Measurements from ENCODE around the gene FAM13C.

Gene FAM13C

GRCh38 chr10:59381687-59382086 lies 19.3 kb upstream of the FAM13C start:
- DNase-seq (ENCODE audit: low read depth) = no peak
- no peak overlapping the region for H3K4me3 ChIP-seq (replicated peaks; ENCODE audit: low read depth, low read length)
- no peak for TF ChIP-seq CTCF (IDR thresholded peaks at IDR 0.05; ENCODE audit: low read length, missing control alignments)

GRCh38 chr10:59376846-59377245 lies 14.5 kb upstream of the FAM13C start:
- DNase-seq (ENCODE audit: low read depth) = no peak

GRCh38 chr10:59375990-59376389 lies 13.6 kb upstream of the FAM13C start:
- DNase-seq (ENCODE audit: low read depth) = peak; percentile 30
- TF ChIP-seq CTCF (IDR thresholded peaks at IDR 0.05; ENCODE audit: low read length, missing control alignments) = no peak
- no peak overlapping the region for H3K4me3 ChIP-seq (replicated peaks; ENCODE audit: low read depth, low read length)

More at GRCh38 chr10:59376846-59377245, 14.5 kb upstream of the FAM13C start:
- TF ChIP-seq CTCF (IDR thresholded peaks at IDR 0.05; ENCODE audit: low read length, missing control alignments) = no peak
- H3K4me3 ChIP-seq (replicated peaks; ENCODE audit: low read depth, low read length) = no peak overlapping the region

GRCh38 chr10:59374916-59375315 lies 12.6 kb upstream of the FAM13C start:
- DNase-seq (ENCODE audit: low read depth) = peak; percentile 39
- H3K4me3 ChIP-seq (replicated peaks; ENCODE audit: low read depth, low read length) = no peak overlapping the region
- TF ChIP-seq CTCF (IDR thresholded peaks at IDR 0.05; ENCODE audit: low read length, missing control alignments) = no peak

- TF ChIP-seq CTCF (IDR thresholded peaks at IDR 0.05; ENCODE audit: low read length, missing control alignments) = no peak
- DNase-seq (ENCODE audit: low read depth) = peak; percentile 40
- H3K4me3 ChIP-seq (replicated peaks; ENCODE audit: low read depth, low read length) = no peak overlapping the region
Measured at GRCh38 chr10:59373071-59373470, 10.7 kb upstream of the FAM13C start.

GRCh38 chr10:59372543-59372942 lies 10.2 kb upstream of the FAM13C start:
- no peak overlapping the region for H3K4me3 ChIP-seq (replicated peaks; ENCODE audit: low read depth, low read length)
- peak; percentile 60 for DNase-seq (ENCODE audit: low read depth)
- no peak for TF ChIP-seq CTCF (IDR thresholded peaks at IDR 0.05; ENCODE audit: low read length, missing control alignments)

GRCh38 chr10:59366290-59366689 lies 3.9 kb upstream of the FAM13C start:
- no peak for TF ChIP-seq CTCF (IDR thresholded peaks at IDR 0.05; ENCODE audit: low read length, missing control alignments)
- DNase-seq (ENCODE audit: low read depth) = peak; percentile 85
- H3K4me3 ChIP-seq (replicated peaks; ENCODE audit: low read depth, low read length) = no peak overlapping the region

All from fibroblast of pulmonary artery (primary cell).